ENCODE results near the gene MRPL9. TPM values are rescaled to one million over a fixed set of nuclear protein-coding genes. Genes with fewer than 3 reads are reported as not detected.

Gene MRPL9
- total RNA-seq, 1 donor from 2014 or later = 34.1 TPM

- no peak overlapping the region for H3K4me3 ChIP-seq
- H3K36me3 ChIP-seq = no peaks in the 10 kb centered on the region
- no peak overlapping the region for H3K27ac ChIP-seq
- no peaks in the 10 kb centered on the region for H3K27me3 ChIP-seq
- H3K9me3 ChIP-seq = no peaks in the 10 kb centered on the region
- intact Hi-C loops (cut with DNase I) = no loop called here
- H3K4me1 ChIP-seq = no peaks in the 10 kb centered on the region
- DNase-seq (ENCODE audit: extremely low spot score in 2 of 2) = no peak
- no peak for TF ChIP-seq POLR2A (IDR thresholded peaks at IDR 0.05)
- no peak for TF ChIP-seq CTCF (IDR thresholded peaks at IDR 0.05)
- TF ChIP-seq POLR2AphosphoS5 (IDR thresholded peaks at IDR 0.05; ENCODE audit: insufficient read depth in 1 of 2, low read depth in 1 of 2) = no peak
Observed at GRCh38 chr1:151803164-151803563, 39.9 kb upstream of the MRPL9 start.

- no peaks in the 10 kb centered on the region for H3K36me3 ChIP-seq
- no peaks in the 10 kb centered on the region for H3K4me1 ChIP-seq
- intact Hi-C loops (cut with DNase I) = no loop called here
- no peak for DNase-seq (ENCODE audit: extremely low spot score in 2 of 2)
- no peak overlapping the region for H3K4me3 ChIP-seq
- TF ChIP-seq POLR2AphosphoS5 (IDR thresholded peaks at IDR 0.05; ENCODE audit: insufficient read depth in 1 of 2, low read depth in 1 of 2) = no peak
- TF ChIP-seq CTCF (IDR thresholded peaks at IDR 0.05) = no peak
- no peak for TF ChIP-seq POLR2A (IDR thresholded peaks at IDR 0.05)
- H3K27me3 ChIP-seq = no peaks in the 10 kb centered on the region
- no peak overlapping the region for H3K27ac ChIP-seq
- no peaks in the 10 kb centered on the region for H3K9me3 ChIP-seq
Observed at GRCh38 chr1:151802372-151802771, 39.1 kb upstream of the MRPL9 start.

GRCh38 chr1:151801846-151802245 lies 38.5 kb upstream of the MRPL9 start:
- DNase-seq (ENCODE audit: extremely low spot score in 2 of 2) = no peak
- Histone ChIP-seq H3K27me3 (no peaks in the 10 kb centered on the region), H3K36me3 (no peaks in the 10 kb centered on the region), H3K4me1 (no peaks in the 10 kb centered on the region), H3K27ac (no peak overlapping the region), H3K4me3 (no peak overlapping the region), H3K9me3 (no peaks in the 10 kb centered on the region)
- TF ChIP-seq POLR2A (IDR thresholded peaks at IDR 0.05) (no peak), CTCF (IDR thresholded peaks at IDR 0.05) (no peak), POLR2AphosphoS5 (IDR thresholded peaks at IDR 0.05; ENCODE audit: insufficient read depth in 1 of 2, low read depth in 1 of 2) (no peak)
- intact Hi-C loops (cut with DNase I) = no loop called here

- no peak overlapping the region for H3K4me3 ChIP-seq
- TF ChIP-seq POLR2AphosphoS5 (IDR thresholded peaks at IDR 0.05; ENCODE audit: insufficient read depth in 1 of 2, low read depth in 1 of 2) = no peak
- no peak for TF ChIP-seq CTCF (IDR thresholded peaks at IDR 0.05)
- TF ChIP-seq POLR2A (IDR thresholded peaks at IDR 0.05) = no peak
- H3K27ac ChIP-seq = no peak overlapping the region
- DNase-seq (ENCODE audit: extremely low spot score in 2 of 2) = no peak
- H3K27me3 ChIP-seq = no peaks in the 10 kb centered on the region
- intact Hi-C loops (cut with DNase I) = no loop called here
- H3K4me1 ChIP-seq = no peaks in the 10 kb centered on the region
- no peaks in the 10 kb centered on the region for H3K36me3 ChIP-seq
- H3K9me3 ChIP-seq = no peaks in the 10 kb centered on the region
Observed at GRCh38 chr1:151801310-151801820, 38.1 kb upstream of the MRPL9 start.

GRCh38 chr1:151800830-151801229 lies 37.5 kb upstream of the MRPL9 start:
- TF ChIP-seq CTCF (IDR thresholded peaks at IDR 0.05) = no peak
- no peak for TF ChIP-seq POLR2AphosphoS5 (IDR thresholded peaks at IDR 0.05; ENCODE audit: insufficient read depth in 1 of 2, low read depth in 1 of 2)
- no peaks in the 10 kb centered on the region for H3K27me3 ChIP-seq
- no peak for DNase-seq (ENCODE audit: extremely low spot score in 2 of 2)
- H3K27ac ChIP-seq = no peak overlapping the region
- H3K4me3 ChIP-seq = no peak overlapping the region
- intact Hi-C loops (cut with DNase I) = no loop called here
- H3K9me3 ChIP-seq = no peaks in the 10 kb centered on the region
- H3K4me1 ChIP-seq = no peaks in the 10 kb centered on the region
- H3K36me3 ChIP-seq = no peaks in the 10 kb centered on the region

Data from vagina (tissue), 2 donors.